ENCODE measurements around the gene LRFN5.

DNA sequence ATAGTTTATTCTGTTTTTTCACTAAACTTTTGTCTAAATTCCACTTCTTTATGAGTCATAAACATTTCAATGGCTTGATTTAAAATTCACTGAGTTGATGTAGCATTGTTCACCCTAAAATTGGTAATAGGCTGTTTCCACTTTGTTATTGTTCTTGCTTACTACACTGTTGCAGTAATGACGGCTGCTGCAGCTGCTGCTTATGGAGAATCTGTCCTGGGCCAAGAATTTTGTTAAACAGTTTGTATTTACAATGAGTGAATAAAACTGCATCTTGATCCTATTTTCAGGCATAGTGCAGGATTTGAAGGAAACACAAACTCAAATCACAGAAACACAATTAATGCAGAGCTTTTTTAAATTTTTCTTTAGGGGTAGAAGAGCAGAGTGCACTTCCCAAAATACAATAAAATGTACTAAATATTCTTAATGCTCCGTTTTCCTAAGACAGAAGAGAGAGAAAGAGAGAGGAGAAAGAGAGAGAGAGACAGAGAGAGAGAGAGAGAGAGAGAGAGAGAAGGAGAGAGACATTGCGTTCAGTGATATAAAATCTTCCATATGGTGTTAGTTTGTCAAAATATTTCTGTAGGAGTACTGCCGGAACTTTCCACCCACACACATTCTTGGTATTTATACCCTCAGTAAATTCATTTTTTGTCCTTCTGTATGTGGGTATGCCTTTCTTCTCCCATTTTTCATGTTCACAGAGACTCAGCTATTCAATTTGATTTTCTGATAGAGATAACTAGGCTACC is 266.4 kb downstream of the LRFN5 start:
- TF ChIP-seq POLR2A (IDR thresholded peaks at IDR 0.05): no peak
- TF ChIP-seq, protein P1, sequence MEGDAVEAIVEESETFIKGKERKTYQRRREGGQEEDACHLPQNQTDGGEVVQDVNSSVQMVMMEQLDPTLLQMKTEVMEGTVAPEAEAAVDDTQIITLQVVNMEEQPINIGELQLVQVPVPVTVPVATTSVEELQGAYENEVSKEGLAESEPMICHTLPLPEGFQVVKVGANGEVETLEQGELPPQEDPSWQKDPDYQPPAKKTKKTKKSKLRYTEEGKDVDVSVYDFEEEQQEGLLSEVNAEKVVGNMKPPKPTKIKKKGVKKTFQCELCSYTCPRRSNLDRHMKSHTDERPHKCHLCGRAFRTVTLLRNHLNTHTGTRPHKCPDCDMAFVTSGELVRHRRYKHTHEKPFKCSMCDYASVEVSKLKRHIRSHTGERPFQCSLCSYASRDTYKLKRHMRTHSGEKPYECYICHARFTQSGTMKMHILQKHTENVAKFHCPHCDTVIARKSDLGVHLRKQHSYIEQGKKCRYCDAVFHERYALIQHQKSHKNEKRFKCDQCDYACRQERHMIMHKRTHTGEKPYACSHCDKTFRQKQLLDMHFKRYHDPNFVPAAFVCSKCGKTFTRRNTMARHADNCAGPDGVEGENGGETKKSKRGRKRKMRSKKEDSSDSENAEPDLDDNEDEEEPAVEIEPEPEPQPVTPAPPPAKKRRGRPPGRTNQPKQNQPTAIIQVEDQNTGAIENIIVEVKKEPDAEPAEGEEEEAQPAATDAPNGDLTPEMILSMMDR (IDR thresholded peaks at IDR 0.05): no peak
